ENCODE data around the gene COL23A1. TPM values are rescaled to one million over a fixed set of nuclear protein-coding genes. Genes with fewer than 3 reads are reported as not detected.
A peak's percentile ranks its signal among the peaks of the same experiment; 100 is the strongest.

Gene COL23A1
- total and polyA plus RNA-seq, 4 donors = 0.36 to 1.5 (median 1.1) TPM; not detected in 1

GRCh38 chr5:178277866-178278265, 312.3 kb downstream of the COL23A1 start:
- Histone ChIP-seq H3K4me3 (ENCODE audit: low read length in 2 of 2) (no peak overlapping the region), H3K36me3 (ENCODE audit: control insufficient read depth in 1 of 2, insufficient read depth in 2 of 2, low read length in 1 of 2) (no peaks in the 10 kb centered on the region), H3K9me3 (ENCODE audit: control insufficient read depth, low read length) (no peaks in the 10 kb centered on the region), H3K27me3 (ENCODE audit: control insufficient read depth in 1 of 2, insufficient read depth in 2 of 2, low read length in 1 of 2) (no peaks in the 10 kb centered on the region), H3K4me1 (ENCODE audit: control insufficient read depth in 1 of 2, insufficient read depth in 2 of 2, low read length in 2 of 2) (no peaks in the 10 kb centered on the region), H3K27ac (ENCODE audit: low read depth in 1 of 2, low read length in 2 of 2) (no peak overlapping the region)
- ATAC-seq (ENCODE audit: low FRiP score) (no peak), DNase-seq (peak; percentile 39 to 58)
- intact Hi-C loops (cut with DNase I) = loop anchor here (2.0 to 10.0 kb wide), 2 partner anchors 273 to 277 kb away; no protein-coding TSS in a partner anchor
- WGBS, 2 donors = 73 to 77% methylated on average over 10 to 12 of the region's 12 CpGs

DNA sequence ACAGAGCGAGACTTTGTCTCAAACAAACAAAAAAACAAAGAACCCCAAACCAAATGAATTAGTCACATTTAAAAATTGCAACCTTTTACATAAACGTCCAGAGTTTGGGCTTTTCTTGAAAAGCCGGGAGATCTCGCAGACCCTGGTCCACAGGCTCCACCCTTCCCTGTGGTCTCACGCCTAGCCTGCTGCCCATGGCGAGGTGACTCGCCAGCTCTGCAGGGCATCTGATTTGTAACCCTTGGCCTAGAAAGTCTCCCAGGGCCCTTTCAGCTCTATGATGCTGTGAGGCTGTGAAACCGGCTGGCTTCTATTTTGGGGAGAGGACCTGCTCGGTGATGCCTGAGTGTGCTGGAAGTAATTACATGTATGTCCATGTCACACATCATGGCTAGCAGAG, 312.8 kb downstream of the COL23A1 start:
- no peaks in the 10 kb centered on the region for H3K9me3 ChIP-seq (ENCODE audit: control insufficient read depth, low read length)
- H3K36me3 ChIP-seq (ENCODE audit: control insufficient read depth in 1 of 2, insufficient read depth in 2 of 2, low read length in 1 of 2) = no peaks in the 10 kb centered on the region
- H3K4me3 ChIP-seq (ENCODE audit: low read length in 2 of 2) = no peak overlapping the region
- H3K27me3 ChIP-seq (ENCODE audit: control insufficient read depth in 1 of 2, insufficient read depth in 2 of 2, low read length in 1 of 2) = no peaks in the 10 kb centered on the region
- no peaks in the 10 kb centered on the region for H3K4me1 ChIP-seq (ENCODE audit: control insufficient read depth in 1 of 2, insufficient read depth in 2 of 2, low read length in 2 of 2)
- no peak for ATAC-seq (ENCODE audit: low FRiP score)
- DNase-seq = peak in 1 of 2 donors; percentile 24
- WGBS, 2 donors = 81% methylated on average over 9 of the region's 9 CpGs
- intact Hi-C loops (cut with DNase I) = loop anchor here in 1 of 2 donors (10.0 kb wide), 1 partner anchor 277 kb away; no protein-coding TSS in a partner anchor
- H3K27ac ChIP-seq (ENCODE audit: low read depth in 1 of 2, low read length in 2 of 2) = no peak overlapping the region

- Histone ChIP-seq H3K27me3 (ENCODE audit: control insufficient read depth in 1 of 2, insufficient read depth in 2 of 2, low read length in 1 of 2) (no peaks in the 10 kb centered on the region), H3K4me1 (ENCODE audit: control insufficient read depth in 1 of 2, insufficient read depth in 2 of 2, low read length in 2 of 2) (no peaks in the 10 kb centered on the region), H3K4me3 (ENCODE audit: low read length in 2 of 2) (no peak overlapping the region), H3K9me3 (ENCODE audit: control insufficient read depth, low read length) (no peaks in the 10 kb centered on the region), H3K36me3 (ENCODE audit: control insufficient read depth in 1 of 2, insufficient read depth in 2 of 2, low read length in 1 of 2) (no peaks in the 10 kb centered on the region), H3K27ac (ENCODE audit: low read depth in 1 of 2, low read length in 2 of 2) (no peak overlapping the region)
- no peak for DNase-seq
- WGBS, 2 donors = 74 to 80% methylated on average over 20 of the region's 20 CpGs
- intact Hi-C loops (cut with DNase I) = loop anchor here in 1 of 2 donors (10.0 kb wide), 1 partner anchor 280 kb away; no protein-coding TSS in a partner anchor
- no peak for ATAC-seq (ENCODE audit: low FRiP score)
These were observed 315.2 kb downstream of the COL23A1 start for GRCh38 chr5:178274781-178275537.

DNA sequence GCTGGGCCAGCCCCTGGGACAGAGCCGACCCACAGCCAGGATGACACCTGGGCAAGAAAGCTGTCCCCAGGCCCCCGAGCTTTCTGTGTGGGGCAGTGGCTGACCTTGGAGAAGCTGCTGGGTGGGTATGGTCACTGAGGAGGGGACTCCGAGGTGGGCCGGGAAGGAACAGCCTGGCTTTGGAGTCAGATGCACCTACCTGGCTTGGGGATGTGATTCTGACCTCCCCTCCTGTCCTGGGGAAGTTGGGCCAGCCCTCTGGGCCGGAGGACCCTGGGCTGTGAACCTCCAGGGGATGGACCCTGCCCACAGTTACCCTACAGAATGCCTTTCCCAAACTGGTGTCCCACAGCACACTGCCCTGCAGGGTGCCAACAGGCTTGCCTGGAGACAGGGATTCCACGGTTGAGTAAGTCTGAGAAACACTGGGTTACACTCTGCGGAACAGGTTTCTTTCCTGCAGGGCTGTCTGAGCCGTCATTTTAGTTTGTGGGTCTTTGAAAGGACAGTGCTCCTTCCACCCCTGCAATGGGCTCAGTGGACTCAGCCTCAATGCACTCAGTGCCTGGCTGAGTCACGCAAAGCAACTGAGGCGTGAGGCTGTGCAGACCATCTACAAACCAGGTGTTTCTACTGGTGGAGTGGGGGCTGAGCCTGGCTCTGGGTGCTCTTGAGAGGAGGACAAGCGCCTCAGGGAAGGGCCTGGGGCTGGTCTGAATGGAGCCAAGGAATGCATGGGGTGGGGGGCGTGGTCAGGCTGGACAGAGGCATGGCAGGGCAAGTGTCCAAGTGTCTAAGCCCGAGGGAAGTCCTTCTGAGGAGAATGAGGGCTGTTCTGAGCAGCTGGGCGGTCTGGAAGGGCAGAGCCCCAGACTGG, 316.3 kb downstream of the COL23A1 start:
- no peaks in the 10 kb centered on the region for H3K9me3 ChIP-seq (ENCODE audit: control insufficient read depth, low read length)
- H3K36me3 ChIP-seq (ENCODE audit: control insufficient read depth in 1 of 2, insufficient read depth in 2 of 2, low read length in 1 of 2) = no peaks in the 10 kb centered on the region
- no peak overlapping the region for H3K27ac ChIP-seq (ENCODE audit: low read depth in 1 of 2, low read length in 2 of 2)
- DNase-seq = no peak
- H3K27me3 ChIP-seq (ENCODE audit: control insufficient read depth in 1 of 2, insufficient read depth in 2 of 2, low read length in 1 of 2) = no peaks in the 10 kb centered on the region
- ATAC-seq (ENCODE audit: low FRiP score) = no peak
- no peak overlapping the region for H3K4me3 ChIP-seq (ENCODE audit: low read length in 2 of 2)
- intact Hi-C loops (cut with DNase I) = loop anchor here in 1 of 2 donors (10.0 kb wide), 1 partner anchor 281 kb away; no protein-coding TSS in a partner anchor
- H3K4me1 ChIP-seq (ENCODE audit: control insufficient read depth in 1 of 2, insufficient read depth in 2 of 2, low read length in 2 of 2) = no peaks in the 10 kb centered on the region
- 71 to 79% methylated on average over 13 to 14 of the region's 14 CpGs for WGBS, 2 donors

GRCh38 chr5:178273041-178273440, 317.2 kb downstream of the COL23A1 start:
- no peaks in the 10 kb centered on the region for H3K4me1 ChIP-seq (ENCODE audit: control insufficient read depth in 1 of 2, insufficient read depth in 2 of 2, low read length in 2 of 2)
- no peak overlapping the region for H3K4me3 ChIP-seq (ENCODE audit: low read length in 2 of 2)
- no peak overlapping the region for H3K27ac ChIP-seq (ENCODE audit: low read depth in 1 of 2, low read length in 2 of 2)
- intact Hi-C loops (cut with DNase I) = loop anchor here in 1 of 2 donors (10.0 kb wide), 1 partner anchor 282 kb away; no protein-coding TSS in a partner anchor
- ATAC-seq (ENCODE audit: low FRiP score) = no peak
- H3K36me3 ChIP-seq (ENCODE audit: control insufficient read depth in 1 of 2, insufficient read depth in 2 of 2, low read length in 1 of 2) = no peaks in the 10 kb centered on the region
- H3K9me3 ChIP-seq (ENCODE audit: control insufficient read depth, low read length) = no peaks in the 10 kb centered on the region
- no peak for DNase-seq
- H3K27me3 ChIP-seq (ENCODE audit: control insufficient read depth in 1 of 2, insufficient read depth in 2 of 2, low read length in 1 of 2) = no peaks in the 10 kb centered on the region
- WGBS, 2 donors = 90 to 91% methylated on average over 15 of the region's 15 CpGs

DNA sequence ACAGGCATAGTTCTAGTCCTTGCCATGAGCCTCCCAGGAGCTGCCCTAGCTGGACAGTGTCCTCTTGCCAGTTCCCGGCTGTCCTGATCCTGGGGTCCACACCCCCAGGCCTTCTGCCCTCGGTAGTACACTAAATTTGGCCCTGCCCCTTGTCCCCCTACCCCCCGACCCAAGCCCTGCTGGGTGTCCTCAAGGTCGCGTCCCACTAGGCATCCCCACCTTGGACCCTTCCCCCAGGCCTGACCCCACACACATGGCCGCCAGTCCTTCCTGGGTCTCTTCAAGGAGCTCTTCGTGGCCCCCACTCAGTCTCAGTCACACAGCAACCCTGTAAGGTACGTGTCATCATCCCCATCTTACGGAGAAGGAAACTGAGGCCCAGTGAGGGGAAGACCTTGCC, 317.6 kb downstream of the COL23A1 start:
- WGBS, 2 donors = 93 to 99% methylated on average over 9 of the region's 9 CpGs

DNA sequence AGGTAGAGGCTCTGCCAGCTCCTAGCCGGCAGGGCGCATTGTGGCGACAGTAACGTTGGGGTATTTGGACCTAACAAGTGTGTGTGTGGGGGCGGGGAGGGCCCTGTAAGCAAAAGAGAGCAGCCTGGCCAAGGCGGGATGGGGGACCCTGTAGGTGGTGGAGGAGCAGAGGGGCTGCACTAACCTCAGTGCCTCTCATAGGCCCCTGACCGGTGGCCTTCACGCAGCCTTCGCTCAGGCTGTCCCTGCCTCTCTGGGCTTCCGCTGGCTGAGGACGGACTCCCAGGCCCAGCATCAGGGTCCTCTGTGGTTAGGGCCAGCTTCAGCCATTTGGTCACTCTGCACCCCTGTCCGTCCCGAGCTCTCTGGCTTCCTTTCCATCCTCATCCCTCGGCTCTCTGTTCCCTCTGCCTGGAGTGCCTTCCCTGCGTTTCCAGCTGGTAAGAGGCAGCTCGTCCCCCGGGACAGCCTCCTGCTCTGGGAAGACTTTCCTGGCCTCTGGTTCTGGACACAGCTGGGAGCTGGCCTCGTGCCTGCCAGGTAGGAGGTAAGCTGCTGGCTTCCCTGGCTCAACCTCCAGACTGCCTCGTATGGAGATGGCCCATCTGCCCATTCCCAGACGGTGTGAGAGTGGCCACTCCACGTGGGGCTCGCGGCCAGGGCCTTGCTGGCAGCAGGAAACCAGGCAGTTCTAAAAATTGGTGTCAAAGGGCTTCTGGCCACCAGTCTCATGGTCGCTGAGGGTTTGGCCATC, 318.3 kb downstream of the COL23A1 start:
- Histone ChIP-seq H3K4me1 (ENCODE audit: control insufficient read depth in 1 of 2, insufficient read depth in 2 of 2, low read length in 2 of 2) (no peaks in the 10 kb centered on the region), H3K4me3 (ENCODE audit: low read length in 2 of 2) (no peak overlapping the region), H3K9me3 (ENCODE audit: control insufficient read depth, low read length) (no peaks in the 10 kb centered on the region), H3K27me3 (ENCODE audit: control insufficient read depth in 1 of 2, insufficient read depth in 2 of 2, low read length in 1 of 2) (no peaks in the 10 kb centered on the region), H3K27ac (ENCODE audit: low read depth in 1 of 2, low read length in 2 of 2) (no peak overlapping the region), H3K36me3 (ENCODE audit: control insufficient read depth in 1 of 2, insufficient read depth in 2 of 2, low read length in 1 of 2) (no peaks in the 10 kb centered on the region)
- DNase-seq (no peak), ATAC-seq (ENCODE audit: low FRiP score) (no peak)
- intact Hi-C loops (cut with DNase I) = loop anchor here in 1 of 2 donors (10.0 kb wide), 1 partner anchor 283 kb away; no protein-coding TSS in a partner anchor
- 81% methylated on average over 24 of the region's 24 CpGs for WGBS, 2 donors

More for the DNA sequence above, 317.6 kb downstream of the COL23A1 start:
- H3K4me1 ChIP-seq (ENCODE audit: control insufficient read depth in 1 of 2, insufficient read depth in 2 of 2, low read length in 2 of 2) = no peaks in the 10 kb centered on the region
- DNase-seq (no peak), ATAC-seq (ENCODE audit: low FRiP score) (no peak)
- H3K4me3 ChIP-seq (ENCODE audit: low read length in 2 of 2) = no peak overlapping the region
- H3K27me3 ChIP-seq (ENCODE audit: control insufficient read depth in 1 of 2, insufficient read depth in 2 of 2, low read length in 1 of 2) = no peaks in the 10 kb centered on the region
- no peaks in the 10 kb centered on the region for H3K9me3 ChIP-seq (ENCODE audit: control insufficient read depth, low read length)
- no peak overlapping the region for H3K27ac ChIP-seq (ENCODE audit: low read depth in 1 of 2, low read length in 2 of 2)
- intact Hi-C loops (cut with DNase I) = loop anchor here in 1 of 2 donors (10.0 kb wide), 1 partner anchor 282 kb away; no protein-coding TSS in a partner anchor
- no peaks in the 10 kb centered on the region for H3K36me3 ChIP-seq (ENCODE audit: control insufficient read depth in 1 of 2, insufficient read depth in 2 of 2, low read length in 1 of 2)

DNA sequence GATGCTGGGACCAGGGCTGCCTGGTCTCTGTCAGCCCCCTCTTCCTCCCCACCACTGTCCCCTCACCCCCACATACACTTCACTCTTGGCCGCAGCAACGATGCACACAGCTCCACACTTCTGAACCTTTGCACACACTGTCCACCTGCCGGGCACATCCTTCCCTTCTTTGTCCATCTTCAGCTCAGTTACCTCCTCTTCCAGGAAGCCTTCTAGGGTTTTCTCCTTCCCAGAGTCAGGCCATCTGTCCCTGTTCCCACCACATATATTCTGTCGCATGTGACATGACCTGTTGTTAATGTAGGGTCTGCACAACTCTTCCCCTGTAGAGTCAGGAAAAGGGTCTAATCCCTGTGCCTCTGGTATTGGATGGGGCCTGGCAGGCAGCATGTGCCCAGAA, 319.0 kb downstream of the COL23A1 start:
- Histone ChIP-seq H3K27me3 (ENCODE audit: control insufficient read depth in 1 of 2, insufficient read depth in 2 of 2, low read length in 1 of 2) (no peaks in the 10 kb centered on the region), H3K36me3 (ENCODE audit: control insufficient read depth in 1 of 2, insufficient read depth in 2 of 2, low read length in 1 of 2) (no peaks in the 10 kb centered on the region), H3K9me3 (ENCODE audit: control insufficient read depth, low read length) (no peaks in the 10 kb centered on the region), H3K4me1 (ENCODE audit: control insufficient read depth in 1 of 2, insufficient read depth in 2 of 2, low read length in 2 of 2) (no peaks in the 10 kb centered on the region), H3K27ac (ENCODE audit: low read depth in 1 of 2, low read length in 2 of 2) (no peak overlapping the region), H3K4me3 (ENCODE audit: low read length in 2 of 2) (no peak overlapping the region)
- WGBS, 2 donors = 91 to 94% methylated on average over 4 of the region's 4 CpGs
- no peak for DNase-seq
- intact Hi-C loops (cut with DNase I) = loop anchor here in 1 of 2 donors (10.0 kb wide), 1 partner anchor 284 kb away; no protein-coding TSS in a partner anchor
- ATAC-seq (ENCODE audit: low FRiP score) = no peak
